ENCODE data around the gene SESN2. TPM values are rescaled to one million over a fixed set of nuclear protein-coding genes. Genes with fewer than 3 reads are reported as not detected.

SESN2 gene
- total and polyA plus RNA-seq, 7 donors = 8.1 to 34.9 (median 12.4) TPM

- no peak for TF ChIP-seq CTCF (IDR thresholded peaks at IDR 0.05)
- H3K4me1 ChIP-seq = peaks cover 20% of the 10 kb centered on the region
- no peak for ATAC-seq
- 78 to 82% (median 80%) methylated on average over 2 of the region's 2 CpGs for WGBS, 3 donors
- no peak for DNase-seq
- intact Hi-C loops (cut with DNase I) = no loop called here
- H3K27ac ChIP-seq = no peak overlapping the region
- H3K4me3 ChIP-seq = no peak overlapping the region
- peaks cover 0 to 57% of the 10 kb centered on the region in 2 donors for H3K36me3 ChIP-seq (ENCODE audit: insufficient read depth in 1 of 2, low read depth in 1 of 2)
- H3K9me3 ChIP-seq = no peaks in the 10 kb centered on the region
- H3K27me3 ChIP-seq (ENCODE audit: insufficient read depth in 3 of 3, low read length in 2 of 3) = no peaks in the 10 kb centered on the region
Measured at GRCh38 chr1:28229996-28230395, 29.3 kb upstream of the SESN2 start.

- WGBS, 3 donors = 0 to 1% (median 1%) methylated on average over 40 of the region's 40 CpGs
- ATAC-seq = peak; percentile 75 to 84 (median 80)
- H3K36me3 ChIP-seq (ENCODE audit: insufficient read depth in 1 of 2, low read depth in 1 of 2) = peaks cover 0 to 31% of the 10 kb centered on the region in 2 donors
- no peaks in the 10 kb centered on the region for H3K27me3 ChIP-seq (ENCODE audit: insufficient read depth in 3 of 3, low read length in 2 of 3)
- no peak for TF ChIP-seq CTCF (IDR thresholded peaks at IDR 0.05)
- DNase-seq = peak; percentile 96 to 97
- peaks cover 30% of the 10 kb centered on the region for H3K4me1 ChIP-seq
- no peaks in the 10 kb centered on the region for H3K9me3 ChIP-seq
- H3K4me3 ChIP-seq = peak within 1 kb of the TSS; percentile 83
- intact Hi-C loops (cut with DNase I) = no loop called here
- H3K27ac ChIP-seq = peak within 1 kb of the TSS; percentile 86
Measured at GRCh38 chr1:28232558-28233263, 26.6 kb upstream of the SESN2 start, which contains the start of gene DNAJC8. Gene DNAJC8, minus strand, starts transcription at chr1:28233029. Its CDS starts 31 bp downstream, at chr1:28232998.

GRCh38 chr1:28233264-28233606, 26.1 kb upstream of the SESN2 start:
- ATAC-seq (no peak), DNase-seq (peak in 1 of 2 donors; percentile 28)
- H3K9me3 ChIP-seq = no peaks in the 10 kb centered on the region
- H3K36me3 ChIP-seq (ENCODE audit: insufficient read depth in 1 of 2, low read depth in 1 of 2) = peaks cover 0 to 30% of the 10 kb centered on the region in 2 donors
- H3K4me3 ChIP-seq = peak overlapping the region; percentile 83
- WGBS, 3 donors = 59 to 64% (median 61%) methylated on average over 14 of the region's 14 CpGs
- intact Hi-C loops (cut with DNase I) = no loop called here
- peak overlapping the region; percentile 86 for H3K27ac ChIP-seq
- H3K4me1 ChIP-seq = peaks cover 35% of the 10 kb centered on the region
- H3K27me3 ChIP-seq (ENCODE audit: insufficient read depth in 3 of 3, low read length in 2 of 3) = no peaks in the 10 kb centered on the region
- TF ChIP-seq CTCF (IDR thresholded peaks at IDR 0.05) = no peak

GRCh38 chr1:28235755-28236655, 23.3 kb upstream of the SESN2 start, which contains the start of gene ATP5IF1:
Gene ATP5IF1, plus strand, starts transcription at chr1:28236124. Its CDS starts 60 bp downstream, at chr1:28236184.
- whole genome bisulfite sequencing, 3 donors = 0 to 1% (median 1%) methylated on average over 56 to 60 of the region's 60 CpGs
- ATAC-seq = peak; percentile 93 to 96 (median 94)

More at GRCh38 chr1:28235755-28236655, 23.3 kb upstream of the SESN2 start, which contains the start of gene ATP5IF1:
- H3K4me1 ChIP-seq = peaks cover 43% of the 10 kb centered on the region
- no peaks in the 10 kb centered on the region for H3K27me3 ChIP-seq (ENCODE audit: insufficient read depth in 3 of 3, low read length in 2 of 3)
- peak; percentile 97 to 98 for DNase-seq
- H3K36me3 ChIP-seq (ENCODE audit: insufficient read depth in 1 of 2, low read depth in 1 of 2) = peaks cover 0 to 16% of the 10 kb centered on the region in 2 donors
- H3K27ac ChIP-seq = peak within 1 kb of the TSS; percentile 86
- intact Hi-C loops (cut with DNase I) = no loop called here
- H3K4me3 ChIP-seq = peak within 1 kb of the TSS; percentile 79
- H3K9me3 ChIP-seq = no peaks in the 10 kb centered on the region
- TF ChIP-seq CTCF (IDR thresholded peaks at IDR 0.05) = no peak
